HepG2 (cell line): ENCODE measurements around the gene PAFAH1B2. TPM values are rescaled to one million over a fixed set of nuclear protein-coding genes. Genes with fewer than 3 reads are reported as not detected.

ENCODE experiments used
- ATAC-seq: fragments of 200-7000 bp; cut with Tn5 transposase; 3 replicates; pipeline ENCODE4 v1.9.1; 2020; ENCODE audit warnings: mild to moderate bottlenecking, moderate library complexity
- BruUV-seq: library from RNA; stranded (reverse); fragments of 400-500 nt; replicated peaks from 2 replicates; lab custom pipeline; 2021; lab: Mats Ljungman, UMichigan
- CTCF ChIA-PET: fragments of 300-600 bp; formaldehyde crosslinking; extraction: SDS; loops from one replicate; lab custom pipeline; 2021; ENCODE audit warnings: low total read pairs, inconsistent platforms, low intra/inter-chr PET ratio; lab: Yijun Ruan, JAX
- POLR2A ChIA-PET: fragments of 350-600 bp; sonication (Branson Sonifier 250); formaldehyde crosslinking; loops from one replicate; lab custom pipeline; 2020; ENCODE audit warnings: antibody characterized with exemption, inconsistent platforms; lab: Yijun Ruan, JAX
- DNase-seq: peaks from one replicate; pipeline ENCODE4 v3.0.0-alpha.2; 2015; ENCODE audit warnings: low spot score
- FAIRE-seq: peaks from 3 replicates; lab custom pipeline; 2011; peaks lifted over from hg19 to GRCh38; lab: Jason Lieb, UNC
- H2AFZ ChIP-seq: one replicate; pipeline ENCODE4 v1.6.1; 2011; ENCODE audit warnings: low read length, inconsistent platforms
- H3K27ac ChIP-seq: fragments of 300-600 bp; 3 replicates; pipeline ENCODE4 v1.8.0; 2011; ENCODE audit warnings: mixed run types, mild to moderate bottlenecking, mixed read lengths, low read length, inconsistent platforms; ENCODE audit not compliant: insufficient read depth; ENCODE audit errors: extremely low read length
- H3K27me3 ChIP-seq, 2 experiments: fragments of 200-600 bp in 1 of 2; 2 replicates in 1 of 2; 3 replicates in 1 of 2; pipeline versions ENCODE4 v1.6.0 to v1.8.0; 2011; ENCODE audit warnings: low read length in 2 of 2, mild to moderate bottlenecking in 2 of 2, moderate library complexity in 2 of 2, inconsistent platforms in 1 of 2; ENCODE audit not compliant: insufficient read depth in 2 of 2, control insufficient read depth in 1 of 2
- H3K36me3 ChIP-seq, 2 experiments: fragments of 200-600 bp in 1 of 2; replicated peaks in 1 of 2; 2 replicates in 1 of 2; 3 replicates in 1 of 2; pipeline versions ENCODE4 v1.5.1 to v1.8.0; 2011; ENCODE audit warnings: low read length in 2 of 2, inconsistent platforms in 1 of 2; ENCODE audit not compliant: insufficient read depth in 2 of 2, control insufficient read depth in 1 of 2
- H3K4me1 ChIP-seq: 2 replicates; pipeline ENCODE4 v1.5.1; 2012; ENCODE audit warnings: low read length, inconsistent platforms; ENCODE audit not compliant: insufficient read depth
- H3K4me2 ChIP-seq: 2 replicates; pipeline ENCODE4 v1.6.0; 2011; ENCODE audit warnings: low read depth, low read length, inconsistent platforms
- H3K4me3 ChIP-seq, 3 experiments: fragments of 200-600 bp in 1 of 3; sonication (generic), shearing (Covaris generic) in 1 of 3; replicated peaks in 1 of 3; 2 replicates each; pipeline ENCODE4 v1.5.1; 2011 to 2016; ENCODE audit warnings: low read length in 3 of 3, inconsistent platforms in 2 of 3, low read depth in 2 of 3, mild to moderate bottlenecking in 2 of 3, control low read depth in 1 of 3, mixed read lengths in 1 of 3; ENCODE audit not compliant: insufficient read depth in 1 of 3
- H3K79me2 ChIP-seq: one replicate; pipeline ENCODE4 v1.6.1; 2011; ENCODE audit warnings: low read length, inconsistent platforms; ENCODE audit not compliant: insufficient read depth
- H3K9ac ChIP-seq: 2 replicates; pipeline ENCODE4 v1.6.0; 2011; ENCODE audit warnings: mild to moderate bottlenecking, low read depth, low read length, inconsistent platforms; ENCODE audit not compliant: insufficient read depth
- H3K9me3 ChIP-seq: 2 replicates; pipeline ENCODE4 v1.5.1; 2012; ENCODE audit warnings: mild to moderate bottlenecking, low read length
- H4K20me1 ChIP-seq: 2 replicates; pipeline ENCODE4 v1.6.0; 2011; ENCODE audit warnings: inconsistent platforms, mild to moderate bottlenecking, low read length, moderate library complexity; ENCODE audit not compliant: insufficient read depth
- CSRNP2 ChIP-seq: sonication (generic); formaldehyde crosslinking; conservative IDR thresholded peaks from 2 replicates; pipeline ENCODE4 v1.8.0; 2022; ENCODE audit warnings: low read depth, missing genetic modification reagents
- GATAD1 ChIP-seq: IDR thresholded peaks from 2 replicates; pipeline ENCODE4 v1.6.1; 2016; ENCODE audit warnings: missing genetic modification reagents, missing compliant biosample characterization
- HNF4A ChIP-seq: sonication (generic); formaldehyde crosslinking; IDR thresholded peaks from 2 replicates; pipeline ENCODE4 v1.4.0; 2020; ENCODE audit warnings: missing genetic modification reagents
- KDM5B ChIP-seq: sonication (generic); formaldehyde crosslinking; IDR thresholded peaks from 2 replicates; pipeline ENCODE4 v1.4.0; 2020; ENCODE audit warnings: missing genetic modification reagents, mild to moderate bottlenecking, borderline replicate concordance
- LCORL ChIP-seq, 2 experiments: fragments of 450-650 bp in 1 of 2; sonication (generic) in 1 of 2; formaldehyde crosslinking in 1 of 2; IDR thresholded peaks; 2 replicates each; pipeline versions ENCODE4 v1.5.0 to v1.6.1; 2017 to 2020; ENCODE audit warnings: antibody characterized with exemption in 1 of 2, missing genetic modification reagents in 1 of 2
- MED13 ChIP-seq: sonication (generic); formaldehyde crosslinking; IDR thresholded peaks from 2 replicates; pipeline ENCODE4 v1.5.0; 2020; ENCODE audit warnings: missing genetic modification reagents
- MXD4 ChIP-seq: IDR thresholded peaks from 2 replicates; pipeline ENCODE4 v1.6.1; 2016; ENCODE audit warnings: mild to moderate bottlenecking, missing biosample characterization, missing genetic modification reagents
- NR3C1 ChIP-seq: sonication (generic); formaldehyde crosslinking; IDR thresholded peaks from 2 replicates; pipeline ENCODE4 v1.4.0; 2020; ENCODE audit warnings: missing genetic modification reagents
- PPARG ChIP-seq: conservative IDR thresholded peaks from 2 replicates; pipeline ENCODE4 v1.6.1; 2016; ENCODE audit warnings: missing biosample characterization, missing genetic modification reagents
- TIGD3 ChIP-seq: sonication (generic); formaldehyde crosslinking; IDR thresholded peaks from 2 replicates; pipeline ENCODE4 v1.5.1; 2020; ENCODE audit warnings: mild to moderate bottlenecking, missing genetic modification reagents, borderline replicate concordance
- ZBTB7B ChIP-seq: sonication (generic); formaldehyde crosslinking; IDR thresholded peaks from 2 replicates; pipeline ENCODE4 v1.4.0; 2020; ENCODE audit warnings: missing genetic modification reagents
- ZFP90 ChIP-seq: sonication (generic); formaldehyde crosslinking; IDR thresholded peaks from 2 replicates; pipeline ENCODE4 v1.8.0; 2022; ENCODE audit warnings: missing genetic modification reagents, mild to moderate bottlenecking, inconsistent platforms, borderline replicate concordance
- ZNF441 ChIP-seq: sonication (generic); formaldehyde crosslinking; IDR thresholded peaks from 2 replicates; pipeline ENCODE4 v1.7.0; 2021; ENCODE audit warnings: missing genetic modification reagents, borderline replicate concordance
- ZNF512B ChIP-seq: sonication (generic); formaldehyde crosslinking; IDR thresholded peaks from 2 replicates; pipeline ENCODE4 v1.5.1; 2020; ENCODE audit warnings: missing genetic modification reagents, mild to moderate bottlenecking, borderline replicate concordance
- WGBS: methylation state at CpG from one replicate; pipeline ENCODE4 v1.1.6; 2017; ENCODE audit warnings: low lambda C conversion rate; 5-methylcytosine and 5-hydroxymethylcytosine counted together
- in situ Hi-C: cut with HindIII; loops from 2 replicates; pipeline ENCODE4 v1.10.0; 2017; ENCODE audit warnings: low pct_unique_long_range_greater_than_20kb; ENCODE audit not compliant: extremely low pct_ligation_motif_present
- intact Hi-C: fragments of 100-400 bp; cut with micrococcal nuclease; formaldehyde crosslinking; loops from one replicate; pipeline ENCODE4 v1.10.0; 2022; ENCODE audit not compliant: unreplicated experiment
- polyA plus RNA-seq, 8 experiments: library from polyadenylated mRNA; depleted of rRNA in 3 of 8; stranded (reverse) in 7 of 8; unstranded in 1 of 8; fragments of >200 nt; fragmentation: Illumina TruSeq in 4 of 8; extraction: Trizol in 4 of 8; gene quantifications; 2 replicates each; pipeline versions ENCODE4 v1.2.1 to v1.2.3, GENCODE V29; 2011 to 2016; ENCODE audit warnings: low read depth in 4 of 8, missing spikeins in 1 of 8, mixed read lengths in 1 of 8; ENCODE audit not compliant: insufficient read depth in 1 of 8
- total RNA-seq, 5 experiments: library from RNA; depleted of rRNA; stranded (reverse); fragments of >200 nt; fragmentation: Illumina TruSeq; extraction: Trizol; gene quantifications; 2 replicates each; pipeline ENCODE4 v1.2.3, GENCODE V29; 2016; ENCODE audit warnings: low read depth in 1 of 5

PAFAH1B2 gene
- total and polyA plus RNA-seq, 2 of the 13 experiments (the other 11 are each of a cell fraction or from before 2014, with no cell fraction given), result 28.8 to 104 TPM

- Histone ChIP-seq H3K79me2 (peaks cover 40% of the 10 kb centered on the region), H2AFZ (peak overlapping the region; percentile 75), H3K36me3 (peaks cover 5 to 18% of the 10 kb centered on the region in 2 experiments), H3K27me3 (no peaks in the 10 kb centered on the region; a peak in 1 of 5 replicates), H3K9ac (peak overlapping the region; percentile 76), H3K9me3 (no peaks in the 10 kb centered on the region), H3K4me3 (peak overlapping the region; percentile 86 to 97 (median 94)), H3K4me1 (peaks cover 30% of the 10 kb centered on the region), H3K4me2 (peak overlapping the region; percentile 79), H4K20me1 (peaks cover 30% of the 10 kb centered on the region), H3K27ac (peak overlapping the region; percentile 62)
- TSS peak; percentile 97 for BruUV-seq
- in situ Hi-C loops (no loop called here), intact Hi-C loops (no loop called here)
- TF ChIP-seq LCORL (IDR thresholded peaks at IDR 0.05) (no peak), LCORL (CRISPR knock-in tag; IDR thresholded peaks at IDR 0.05) (0 out of 2 replicates have a peak, but pooled peaks have one; percentile 8), GATAD1 (CRISPR knock-in tag) (no peak), ZNF512B (CRISPR knock-in tag) (no peak), MED13 (CRISPR knock-in tag) (no peak), KDM5B (CRISPR knock-in tag) (no peak), TIGD3 (no peak), NR3C1 (CRISPR knock-in tag) (no peak), HNF4A (CRISPR knock-in tag) (no peak), ZNF441 (CRISPR knock-in tag) (no peak), CSRNP2 (CRISPR knock-in tag) (0 out of 2 replicates have a peak, but pooled peaks have one; percentile 13), ZFP90 (CRISPR knock-in tag) (no peak), ZBTB7B (no peak), PPARG (CRISPR knock-in tag) (no peak), MXD4 (CRISPR knock-in tag) (no peak)
- no peak for DNase-seq
- POLR2A ChIA-PET, result interaction anchor here (0.6 to 4.4 kb wide), 11 partner anchors 10 to 314 kb away, joined by 4 to 41 read pairs (median 9); partner anchors contain the start of genes APOA1, APOC3, CEP164 and SIDT2
- CTCF ChIA-PET, result no interaction called here
- FAIRE-seq, result no peak
- WGBS, result 13% methylated on average over 5 of the region's 5 CpGs
- peak; percentile 53 for ATAC-seq
These were observed 697 bp upstream of the PAFAH1B2 start for GRCh38 chr11:117143390-117143789.
